Measurements from ENCODE around the gene HOXD8. TPM values are rescaled to one million over a fixed set of nuclear protein-coding genes. Genes with fewer than 3 reads are reported as not detected.
A peak's percentile ranks its signal among the peaks of the same experiment; 100 is the strongest.

HOXD8 gene
- total and polyA plus RNA-seq, 2 of the 8 experiments (the other 6 are each of a cell fraction or from before 2014, with no cell fraction given): not detected

GRCh38 chr2:176165370-176166050 is 36.0 kb downstream of the HOXD8 start (continued):
- peak; percentile 30; the same call in 1 of the 2 replicates for TF ChIP-seq SP1 (IDR thresholded peaks at IDR 0.05; ENCODE audit: low read depth, low read length)
- no peak for TF ChIP-seq KDM5A (IDR thresholded peaks at IDR 0.05; ENCODE audit: low read length)
- no peak for TF ChIP-seq FOSL1 (IDR thresholded peaks at IDR 0.05; ENCODE audit: insufficient read depth, low read depth, low read length)
- no peak for TF ChIP-seq ZNF274 (IDR thresholded peaks at IDR 0.05; ENCODE audit: borderline replicate concordance, extremely low read depth, low read length)
- no peak for TF ChIP-seq CHD2 (IDR thresholded peaks at IDR 0.05; ENCODE audit: low read length)
- TF ChIP-seq CTBP2 (IDR thresholded peaks at IDR 0.05; ENCODE audit: borderline replicate concordance, insufficient read depth, insufficient read length, low read length): peak; percentile 92
- no peak for TF ChIP-seq CTCF (IDR thresholded peaks at IDR 0.05; ENCODE audit: control extremely low read depth in 1 of 3, insufficient read depth in 1 of 3, low read depth in 1 of 3, low read length in 3 of 3)
- TF ChIP-seq TAF7 (optimal IDR thresholded peaks at IDR 0.05; ENCODE audit: borderline replicate concordance, low read depth, low read length): no peak
- TF ChIP-seq EGR1 (IDR thresholded peaks at IDR 0.05; ENCODE audit: borderline replicate concordance, low read depth, low read length): 0 out of 2 replicates have a peak, but pooled peaks have one; percentile 18
- peak; percentile 82 for TF ChIP-seq RNF2 (IDR thresholded peaks at IDR 0.05; ENCODE audit: borderline replicate concordance, low read depth, low read length, missing control alignments, poor library complexity, severe bottlenecking)
- TF ChIP-seq SUZ12 (IDR thresholded peaks at IDR 0.05; ENCODE audit: low read length): peak; percentile 83
- TF ChIP-seq ATF2 (IDR thresholded peaks at IDR 0.05; ENCODE audit: low read length): no peak
